Mesodermal cell (in vitro differentiated cells): ENCODE results near the gene NKAPD1.
"Not testable (repeated sequence)": the region's sequence is repeated elsewhere in the genome, so short reads cannot be mapped to it uniquely, and the experiment has no call there.

Source experiments
- H3K27ac ChIP-seq: 2 replicates; pipeline ENCODE4 v1.7.0; 2013; ENCODE audit warnings: mild to moderate bottlenecking, low read depth, low read length, moderate library complexity; ENCODE audit not compliant: severe bottlenecking
- H3K36me3 ChIP-seq: 2 replicates; pipeline ENCODE4 v1.7.1; 2013; ENCODE audit warnings: mild to moderate bottlenecking, low read length, moderate library complexity; ENCODE audit not compliant: control insufficient read depth, insufficient read depth
- H3K4me1 ChIP-seq: one replicate; pipeline ENCODE4 v1.7.1; 2013; ENCODE audit warnings: mild to moderate bottlenecking, low read length; ENCODE audit not compliant: insufficient read depth, control insufficient read depth, poor library complexity, severe bottlenecking
- H3K4me3 ChIP-seq: 2 replicates; pipeline ENCODE4 v1.7.0; 2013; ENCODE audit warnings: low read length, control low read depth, mild to moderate bottlenecking; ENCODE audit not compliant: insufficient read depth, poor library complexity, severe bottlenecking; ENCODE audit errors: extremely low read depth
- H3K9me3 ChIP-seq: 2 replicates; pipeline ENCODE4 v1.7.1; 2013; ENCODE audit warnings: mild to moderate bottlenecking, low read length, moderate library complexity; ENCODE audit not compliant: control insufficient read depth
- WGBS, 2 experiments: methylation state at CpG; one replicate each; pipeline ENCODE4 v1.1.5; 2013; ENCODE audit warnings: missing lambda C conversion rate in 2 of 2; ENCODE audit not compliant: insufficient coverage in 2 of 2; 5-methylcytosine and 5-hydroxymethylcytosine counted together

Gene NKAPD1

GRCh38 chr11:112086422-112087191 is 12.5 kb downstream of the NKAPD1 start, which contains the start of the genes SDHD and TIMM8B:
Gene SDHD, plus strand, starts transcription at chr11:112086873. Its CDS starts 35 bp downstream, at chr11:112086908.
Gene TIMM8B, minus strand, starts transcription at chr11:112086756. Its CDS starts 33 bp downstream, at chr11:112086723.
- no peaks in the 10 kb centered on the region for H3K9me3 ChIP-seq
- peaks cover 75% of the 10 kb centered on the region for H3K36me3 ChIP-seq
- peak within 1 kb of the TSS; percentile 83 for H3K4me3 ChIP-seq
- H3K4me1 ChIP-seq: peaks cover 14% of the 10 kb centered on the region
- WGBS, 2 experiments: 0% methylated on average over 20 to 27 of the region's 45 CpGs
- no peak within 1 kb of the TSS for H3K27ac ChIP-seq

- Histone ChIP-seq H3K4me3 (peak overlapping the region; percentile 83), H3K36me3 (peaks cover 81% of the 10 kb centered on the region), H3K9me3 (no peaks in the 10 kb centered on the region), H3K4me1 (peaks cover 14% of the 10 kb centered on the region), H3K27ac (no peak overlapping the region)
- WGBS, 2 experiments: 26 to 31% methylated on average over 7 of the region's 10 CpGs
Observed at GRCh38 chr11:112087212-112087611, 13.1 kb downstream of the NKAPD1 start.

GRCh38 chr11:112095302-112095701 is 21.2 kb downstream of the NKAPD1 start:
- H3K4me3 ChIP-seq, H3K4me1 ChIP-seq, H3K27ac ChIP-seq, H3K9me3 ChIP-seq: not testable (repeated sequence)
- peaks cover 62% of the 10 kb centered on the region for H3K36me3 ChIP-seq
- WGBS, 2 experiments: no CpG with 5 or more reads among the region's 2 CpGs

GRCh38 chr11:112096194-112096593 is 22.1 kb downstream of the NKAPD1 start:
- peaks cover 53% of the 10 kb centered on the region for H3K36me3 ChIP-seq
- H3K9me3 ChIP-seq: no peaks in the 10 kb centered on the region
- H3K27ac ChIP-seq: no peak overlapping the region
- H3K4me3 ChIP-seq: no peak overlapping the region
- no peaks in the 10 kb centered on the region for H3K4me1 ChIP-seq

- Histone ChIP-seq H3K4me3 (no peak overlapping the region), H3K4me1 (no peaks in the 10 kb centered on the region), H3K9me3 (no peaks in the 10 kb centered on the region), H3K36me3 (peaks cover 36% of the 10 kb centered on the region), H3K27ac (no peak overlapping the region)
- WGBS, 2 experiments: 95 to 96% methylated on average over 8 of the region's 11 CpGs
Observed at GRCh38 chr11:112097734-112098528, 23.8 kb downstream of the NKAPD1 start.

GRCh38 chr11:112100462-112100861 is 26.4 kb downstream of the NKAPD1 start:
- peaks cover 20% of the 10 kb centered on the region for H3K36me3 ChIP-seq
- no peak overlapping the region for H3K27ac ChIP-seq
- no peaks in the 10 kb centered on the region for H3K9me3 ChIP-seq
- no peak overlapping the region for H3K4me3 ChIP-seq
- H3K4me1 ChIP-seq: no peaks in the 10 kb centered on the region
- WGBS, 2 experiments: 80 to 100% methylated on average over 1 to 2 of the region's 2 CpGs

- Histone ChIP-seq H3K4me1 (no peaks in the 10 kb centered on the region), H3K36me3 (no peaks in the 10 kb centered on the region), H3K27ac (no peak overlapping the region), H3K4me3 (no peak overlapping the region), H3K9me3 (no peaks in the 10 kb centered on the region)
- no CpG with 5 or more reads among the region's 6 CpGs for WGBS, 2 experiments
Observed at GRCh38 chr11:112103446-112103845, 29.3 kb downstream of the NKAPD1 start.

- Histone ChIP-seq H3K9me3 (no peaks in the 10 kb centered on the region), H3K4me3 (no peak overlapping the region), H3K27ac (no peak overlapping the region), H3K36me3 (no peaks in the 10 kb centered on the region), H3K4me1 (no peaks in the 10 kb centered on the region)
- 86 to 89% methylated on average over 6 of the region's 8 CpGs for WGBS, 2 experiments
Observed at GRCh38 chr11:112106070-112106469, 32.0 kb downstream of the NKAPD1 start.

GRCh38 chr11:112113539-112114457 is 39.7 kb downstream of the NKAPD1 start:
- H3K36me3 ChIP-seq: no peaks in the 10 kb centered on the region
- WGBS, 2 experiments: 68 to 79% methylated on average over 4 of the region's 6 CpGs
- H3K9me3 ChIP-seq: no peaks in the 10 kb centered on the region
- no peak overlapping the region for H3K27ac ChIP-seq
- H3K4me3 ChIP-seq: no peak overlapping the region
- no peaks in the 10 kb centered on the region for H3K4me1 ChIP-seq

- no peak overlapping the region for H3K4me3 ChIP-seq
- no peaks in the 10 kb centered on the region for H3K4me1 ChIP-seq
- no peaks in the 10 kb centered on the region for H3K36me3 ChIP-seq
- 70 to 100% methylated on average over 1 of the region's 2 CpGs for WGBS, 2 experiments
- H3K9me3 ChIP-seq: no peaks in the 10 kb centered on the region
- H3K27ac ChIP-seq: no peak overlapping the region
Observed at GRCh38 chr11:112114460-112114859, 40.4 kb downstream of the NKAPD1 start.
